GM12873 (cell line): ENCODE results near the gene CA10.

ENCODE experiments used
- TF ChIP-seq, protein P1 (sequence below): IDR thresholded peaks from 2 replicates; pipeline ENCODE4 v1.5.1; 2012; ENCODE audit warnings: low read depth, mild to moderate bottlenecking, moderate library complexity, low read length, control low read depth; ENCODE audit not compliant: insufficient read depth; ENCODE audit errors: missing control alignments

Gene CA10

DNA sequence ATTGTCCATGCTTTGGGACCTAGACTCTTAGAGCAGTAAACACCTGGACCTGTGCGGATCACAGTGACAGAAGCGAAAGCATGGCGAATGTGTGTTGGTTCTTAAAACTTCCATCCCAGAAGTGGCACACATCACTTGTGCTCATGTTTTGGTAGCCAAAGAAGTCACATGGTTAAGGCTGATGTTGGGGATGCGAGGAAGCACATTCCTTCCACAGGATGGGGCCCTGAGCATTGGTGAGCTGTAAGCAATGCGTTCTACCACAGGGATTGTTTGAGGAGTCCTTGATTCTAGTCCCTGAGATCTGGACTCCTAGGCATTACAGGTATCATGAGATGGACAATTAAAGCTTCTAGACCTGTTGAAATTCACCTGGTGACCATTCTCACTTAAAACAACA is 522.2 kb downstream of the CA10 start:
- TF ChIP-seq, protein P1, sequence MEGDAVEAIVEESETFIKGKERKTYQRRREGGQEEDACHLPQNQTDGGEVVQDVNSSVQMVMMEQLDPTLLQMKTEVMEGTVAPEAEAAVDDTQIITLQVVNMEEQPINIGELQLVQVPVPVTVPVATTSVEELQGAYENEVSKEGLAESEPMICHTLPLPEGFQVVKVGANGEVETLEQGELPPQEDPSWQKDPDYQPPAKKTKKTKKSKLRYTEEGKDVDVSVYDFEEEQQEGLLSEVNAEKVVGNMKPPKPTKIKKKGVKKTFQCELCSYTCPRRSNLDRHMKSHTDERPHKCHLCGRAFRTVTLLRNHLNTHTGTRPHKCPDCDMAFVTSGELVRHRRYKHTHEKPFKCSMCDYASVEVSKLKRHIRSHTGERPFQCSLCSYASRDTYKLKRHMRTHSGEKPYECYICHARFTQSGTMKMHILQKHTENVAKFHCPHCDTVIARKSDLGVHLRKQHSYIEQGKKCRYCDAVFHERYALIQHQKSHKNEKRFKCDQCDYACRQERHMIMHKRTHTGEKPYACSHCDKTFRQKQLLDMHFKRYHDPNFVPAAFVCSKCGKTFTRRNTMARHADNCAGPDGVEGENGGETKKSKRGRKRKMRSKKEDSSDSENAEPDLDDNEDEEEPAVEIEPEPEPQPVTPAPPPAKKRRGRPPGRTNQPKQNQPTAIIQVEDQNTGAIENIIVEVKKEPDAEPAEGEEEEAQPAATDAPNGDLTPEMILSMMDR, result no peak

DNA sequence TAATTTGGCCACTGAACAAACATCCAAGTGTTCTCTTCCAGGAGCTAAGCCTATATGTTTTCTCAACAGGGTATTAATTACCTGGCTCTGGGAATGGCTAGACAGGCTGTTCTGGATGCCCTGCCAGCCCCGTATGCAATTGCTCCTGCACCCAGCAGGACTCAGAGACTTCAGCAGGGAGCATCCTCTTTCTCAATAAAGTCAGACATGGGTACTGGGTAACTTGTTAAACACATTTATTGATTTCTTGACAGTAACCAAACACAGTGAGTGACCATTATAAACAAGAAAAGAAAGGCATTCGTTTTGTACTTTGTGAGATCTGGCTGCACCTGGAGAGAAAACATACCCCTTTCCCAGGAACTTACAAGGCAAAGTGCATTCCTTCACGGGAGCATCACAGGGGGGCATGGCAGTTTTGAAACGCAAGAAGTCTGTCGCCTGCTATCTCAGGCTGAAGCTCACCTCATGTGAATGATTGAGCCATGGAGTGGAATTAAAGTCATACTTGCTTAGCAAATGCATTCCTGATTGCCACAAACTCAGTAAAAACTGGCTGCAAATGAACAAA is 528.3 kb downstream of the CA10 start:
- TF ChIP-seq, protein P1, result no peak

DNA sequence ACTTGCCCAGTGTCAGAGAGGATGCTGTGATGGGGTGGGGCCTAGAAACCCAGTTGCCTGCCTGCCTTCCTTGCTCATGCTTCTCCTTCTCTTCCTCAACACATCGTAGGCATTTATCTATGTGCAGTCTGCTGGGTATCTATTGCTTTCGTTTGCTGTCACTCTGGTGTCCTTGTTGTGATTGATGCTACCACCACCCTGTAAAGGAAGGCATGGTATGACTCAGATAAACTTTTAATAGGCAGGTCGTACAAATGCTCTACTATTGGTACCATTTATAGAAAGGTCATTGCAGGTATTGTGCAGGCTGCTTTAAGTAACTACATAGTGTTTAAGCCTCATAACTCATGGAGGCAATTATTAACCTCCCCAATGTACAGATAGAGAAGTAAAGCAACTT is 529.3 kb downstream of the CA10 start:
- TF ChIP-seq, protein P1, result no peak

DNA sequence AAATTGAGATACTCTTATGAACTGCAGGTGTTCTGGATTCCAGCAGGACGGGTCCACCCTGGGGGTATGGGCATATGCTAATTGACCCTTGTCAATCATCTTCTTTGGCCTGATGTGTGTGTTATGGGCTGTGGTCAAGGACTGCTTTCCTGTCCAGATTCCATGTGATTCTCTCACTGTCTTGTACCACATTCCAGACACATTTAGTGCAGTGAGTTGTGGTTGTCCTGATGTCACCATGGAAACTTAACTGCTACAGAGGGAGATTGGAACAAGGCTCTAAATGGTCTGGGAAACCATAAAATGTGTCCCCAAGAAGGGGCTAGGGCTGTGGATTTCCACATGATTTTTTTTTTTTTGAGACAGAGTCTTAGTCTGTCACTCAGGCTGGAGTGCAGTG is 530.7 kb downstream of the CA10 start:
- TF ChIP-seq, protein P1, result no peak

DNA sequence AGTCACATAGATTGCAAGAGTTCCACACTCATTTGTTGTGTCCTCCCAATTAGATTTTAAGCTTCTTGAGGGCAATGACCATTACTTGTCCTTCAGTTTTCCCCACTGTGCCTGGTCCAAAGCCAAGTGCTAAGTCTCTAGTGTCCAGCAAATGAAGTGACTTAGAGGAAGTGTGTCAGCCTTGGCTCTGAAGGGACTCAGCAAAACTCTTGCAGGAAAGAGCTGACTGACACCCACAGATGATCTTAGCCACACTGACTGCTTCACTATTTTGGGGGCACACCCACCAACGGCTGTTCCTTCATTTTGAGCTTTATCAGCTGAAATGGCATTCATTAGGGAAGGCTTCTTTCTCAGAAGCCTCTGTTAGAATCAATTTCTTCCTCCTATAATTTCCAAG is 540.0 kb downstream of the CA10 start:
- TF ChIP-seq, protein P1, result no peak

DNA sequence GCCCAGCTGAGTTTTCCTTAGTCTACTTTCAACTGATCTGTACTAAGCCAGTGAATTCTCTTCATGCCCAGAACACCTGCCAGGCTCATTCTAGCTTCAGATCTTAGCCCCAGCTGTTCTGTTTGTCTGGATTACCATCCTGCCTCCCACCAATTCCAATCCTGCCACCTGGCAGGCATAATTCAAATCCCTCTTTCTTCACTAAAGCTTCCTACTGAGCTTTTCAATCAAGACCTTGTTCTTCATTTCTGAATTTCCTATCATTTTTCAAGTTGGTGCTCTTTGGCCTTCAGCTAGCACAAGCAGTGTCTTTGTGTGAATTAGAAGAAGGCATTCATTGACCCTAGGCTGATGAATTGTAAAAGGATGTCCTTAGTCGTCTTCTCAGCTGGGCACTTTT is 540.5 kb downstream of the CA10 start:
- TF ChIP-seq, protein P1, result no peak

DNA sequence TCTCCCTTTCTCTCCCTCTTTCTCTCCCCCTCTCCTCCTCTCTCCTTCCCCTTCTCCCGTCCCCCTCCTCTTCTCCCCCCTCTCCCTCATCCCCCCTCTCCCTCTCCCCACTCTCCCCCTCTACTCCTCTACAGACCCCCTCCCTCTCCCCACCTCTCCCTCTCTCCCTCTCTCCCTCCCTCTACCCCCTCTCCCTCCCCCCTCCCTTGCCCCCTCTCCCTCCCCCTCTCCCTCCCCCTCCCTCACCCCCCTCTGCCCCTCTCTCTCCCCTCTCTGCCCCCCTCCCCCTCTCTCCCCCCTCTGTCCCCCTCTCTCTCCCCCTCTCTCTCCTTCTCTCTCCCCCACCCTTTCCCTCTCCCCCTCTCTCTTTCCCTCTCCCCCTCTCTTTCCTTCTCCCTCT is 545.3 kb downstream of the CA10 start:
- TF ChIP-seq, protein P1, result no peak

DNA sequence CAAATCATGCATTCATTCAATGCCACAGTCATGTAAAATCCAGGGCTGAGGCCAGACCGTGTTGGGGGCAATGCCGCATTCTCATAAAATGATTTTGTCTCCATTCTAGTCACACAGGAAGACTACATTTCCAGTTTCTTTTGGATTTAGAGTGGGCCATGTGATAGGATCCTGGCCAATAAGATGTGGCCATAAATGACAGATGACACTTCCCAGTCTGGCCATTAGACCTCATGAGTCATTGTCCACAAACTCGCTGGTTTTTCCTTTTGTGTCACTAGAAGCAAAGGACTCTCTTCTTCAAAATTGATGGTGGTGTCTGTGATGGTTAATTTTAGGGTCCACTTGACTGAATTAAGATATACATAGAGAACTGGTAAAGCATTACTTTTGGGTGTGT is 545.8 kb downstream of the CA10 start:
- TF ChIP-seq, protein P1, result no peak
